ENCODE results near the gene HS3ST1.

DNA sequence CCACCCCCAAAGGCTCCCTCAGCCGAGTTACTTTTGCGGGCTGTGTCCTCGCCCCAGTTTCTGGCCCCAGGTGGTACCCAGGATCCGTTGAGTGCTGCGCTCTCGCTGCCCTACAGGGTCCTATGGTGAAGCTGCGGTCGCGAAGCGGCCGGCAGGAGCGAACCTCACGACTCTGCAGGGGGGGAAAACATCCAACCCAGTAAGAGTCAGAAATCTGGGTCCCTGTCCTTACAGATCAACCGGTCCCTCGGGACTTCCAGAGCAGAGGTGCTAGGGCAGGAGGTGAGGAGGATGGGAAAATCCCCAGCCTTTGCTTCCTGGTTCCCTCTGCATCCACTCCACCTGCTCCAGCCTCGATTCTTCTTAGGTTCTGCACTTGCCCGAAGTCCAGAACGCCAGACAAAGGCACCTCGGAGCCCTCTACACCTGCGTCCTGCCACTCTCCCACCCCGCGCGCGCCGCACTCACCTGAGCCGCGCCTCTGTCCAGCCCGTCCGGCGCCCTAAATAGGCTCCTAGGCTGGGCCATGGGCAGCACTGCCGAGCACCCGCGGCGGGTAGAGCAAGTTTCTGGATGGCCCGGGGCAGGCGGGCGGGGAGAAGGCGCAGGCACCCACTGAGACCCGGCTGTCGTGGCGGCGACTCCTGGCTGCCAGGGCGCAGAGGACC lies at the start of gene HS3ST1:
- no peak for TF ChIP-seq EZH2phosphoT487 (IDR thresholded peaks at IDR 0.05; ENCODE audit: low read depth)
- TF ChIP-seq, protein P1, sequence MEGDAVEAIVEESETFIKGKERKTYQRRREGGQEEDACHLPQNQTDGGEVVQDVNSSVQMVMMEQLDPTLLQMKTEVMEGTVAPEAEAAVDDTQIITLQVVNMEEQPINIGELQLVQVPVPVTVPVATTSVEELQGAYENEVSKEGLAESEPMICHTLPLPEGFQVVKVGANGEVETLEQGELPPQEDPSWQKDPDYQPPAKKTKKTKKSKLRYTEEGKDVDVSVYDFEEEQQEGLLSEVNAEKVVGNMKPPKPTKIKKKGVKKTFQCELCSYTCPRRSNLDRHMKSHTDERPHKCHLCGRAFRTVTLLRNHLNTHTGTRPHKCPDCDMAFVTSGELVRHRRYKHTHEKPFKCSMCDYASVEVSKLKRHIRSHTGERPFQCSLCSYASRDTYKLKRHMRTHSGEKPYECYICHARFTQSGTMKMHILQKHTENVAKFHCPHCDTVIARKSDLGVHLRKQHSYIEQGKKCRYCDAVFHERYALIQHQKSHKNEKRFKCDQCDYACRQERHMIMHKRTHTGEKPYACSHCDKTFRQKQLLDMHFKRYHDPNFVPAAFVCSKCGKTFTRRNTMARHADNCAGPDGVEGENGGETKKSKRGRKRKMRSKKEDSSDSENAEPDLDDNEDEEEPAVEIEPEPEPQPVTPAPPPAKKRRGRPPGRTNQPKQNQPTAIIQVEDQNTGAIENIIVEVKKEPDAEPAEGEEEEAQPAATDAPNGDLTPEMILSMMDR (IDR thresholded peaks at IDR 0.05; ENCODE audit: low read depth, low read length), result no peak

Data from OCI-LY3 (cell line).